Hepatocyte (in vitro differentiated cells): ENCODE results near the gene ATAT1. TPM values are rescaled to one million over a fixed set of nuclear protein-coding genes. Genes with fewer than 3 reads are reported as not detected.
A peak's percentile ranks its signal among the peaks of the same experiment; 100 is the strongest.

Experiments
- DNase-seq: peaks from one replicate; pipeline ENCODE4 v3.0.0-alpha.2; 2016; ENCODE audit warnings: low spot score
- H2AFZ ChIP-seq: fragments of 200-600 bp; sonication (generic); 2 replicates; pipeline ENCODE4 v1.6.0; 2016; ENCODE audit warnings: antibody characterized with exemption, mild to moderate bottlenecking
- H3K27ac ChIP-seq: fragments of 200-600 bp; sonication (generic); 2 replicates; pipeline ENCODE4 v1.5.1; 2016; ENCODE audit warnings: mild to moderate bottlenecking
- H3K27me3 ChIP-seq: fragments of 200-600 bp; sonication (generic); 2 replicates; pipeline ENCODE4 v1.6.1; 2016
- H3K36me3 ChIP-seq: fragments of 200-600 bp; sonication (generic); replicated peaks from 2 replicates; pipeline ENCODE4 v1.5.1; 2016; ENCODE audit warnings: low read depth; ENCODE audit not compliant: insufficient read depth
- H3K4me1 ChIP-seq: fragments of 200-600 bp; sonication (generic); 2 replicates; pipeline ENCODE4 v1.5.1; 2016; ENCODE audit warnings: mild to moderate bottlenecking, moderate library complexity; ENCODE audit not compliant: insufficient read depth
- H3K4me2 ChIP-seq: fragments of 200-600 bp; sonication (generic); 2 replicates; pipeline ENCODE4 v1.6.0; 2016
- H3K4me3 ChIP-seq: fragments of 200-600 bp; sonication (generic); 2 replicates; pipeline ENCODE4 v1.5.1; 2016; ENCODE audit warnings: mild to moderate bottlenecking
- H3K79me2 ChIP-seq: fragments of 200-600 bp; sonication (generic); 2 replicates; pipeline ENCODE4 v1.6.0; 2017; ENCODE audit warnings: mild to moderate bottlenecking
- H3K9me2 ChIP-seq: fragments of 200-600 bp; sonication (generic); replicated peaks from 2 replicates; pipeline ENCODE4 v1.6.0; 2017; ENCODE audit warnings: mild to moderate bottlenecking; ENCODE audit not compliant: insufficient read depth
- H3K9me3 ChIP-seq: fragments of 200-600 bp; sonication (generic); 2 replicates; pipeline ENCODE4 v1.5.1; 2016; ENCODE audit warnings: low read depth, mild to moderate bottlenecking
- H4K20me1 ChIP-seq: fragments of 200-600 bp; sonication (generic); 2 replicates; pipeline ENCODE4 v1.6.0; 2016; ENCODE audit warnings: mild to moderate bottlenecking; ENCODE audit not compliant: insufficient read depth, poor library complexity, severe bottlenecking
- CTCF ChIP-seq: fragments of 200-600 bp; sonication (generic); IDR thresholded peaks from 2 replicates; pipeline ENCODE4 v1.5.1; 2016; ENCODE audit warnings: antibody characterized with exemption, mild to moderate bottlenecking; ENCODE audit not compliant: poor library complexity
- EZH2 ChIP-seq: fragments of 200-600 bp; sonication (generic); IDR thresholded peaks from 2 replicates; pipeline ENCODE4 v1.6.1; 2016; ENCODE audit warnings: antibody characterized with exemption, mild to moderate bottlenecking, borderline replicate concordance
- EZH2phosphoT487 ChIP-seq: fragments of 200-600 bp; sonication (generic); IDR thresholded peaks from one replicate; pipeline ENCODE4 v1.6.1; 2018; ENCODE audit warnings: antibody characterized with exemption, mild to moderate bottlenecking, low read depth, moderate library complexity; ENCODE audit not compliant: unreplicated experiment, severe bottlenecking
- WGBS: methylation state at CpG from one replicate; pipeline ENCODE4 v1.1.6; 2016; ENCODE audit warnings: low lambda C conversion rate; ENCODE audit errors: missing lambda C conversion rate; 5-methylcytosine and 5-hydroxymethylcytosine counted together
- polyA plus RNA-seq: library from polyadenylated mRNA; unstranded; fragments of >200 nt; fragmentation: Nextera tagmentation; extraction: Ambion mirVana; gene quantifications from 2 replicates; pipeline ENCODE4 v1.2.1, GENCODE V29; 2016
- total RNA-seq: library from RNA; depleted of rRNA; stranded (reverse); fragments of >200 nt; gene quantifications from 2 replicates; pipeline ENCODE4 v1.2.3, GENCODE V29; 2014

Gene ATAT1
- total and polyA plus RNA-seq, 2 experiments from 2014 or later, result 7.0 to 18.3 TPM

GRCh38 chr6:30683183-30683979 lies 56.7 kb downstream of the ATAT1 start:
- Histone ChIP-seq H3K9me2 (no peaks in the 10 kb centered on the region), H3K36me3 (no peaks in the 10 kb centered on the region), H3K27me3 (no peaks in the 10 kb centered on the region), H3K9me3 (no peaks in the 10 kb centered on the region), H3K27ac (peak overlapping the region; percentile 89), H4K20me1 (peaks cover 4% of the 10 kb centered on the region), H3K4me2 (peak overlapping the region; percentile 93), H2AFZ (no peak overlapping the region), H3K79me2 (peaks cover 66% of the 10 kb centered on the region), H3K4me1 (peaks cover 46% of the 10 kb centered on the region), H3K4me3 (no peak overlapping the region)
- TF ChIP-seq CTCF (no peak), EZH2phosphoT487 (no peak), EZH2 (no peak)
- WGBS, result 70% methylated on average over 5 of the region's 7 CpGs
- no peak for DNase-seq

GRCh38 chr6:30683980-30684338 lies 57.3 kb downstream of the ATAT1 start:
- peak overlapping the region; percentile 93 for H3K4me2 ChIP-seq
- no peaks in the 10 kb centered on the region for H3K36me3 ChIP-seq
- DNase-seq, result no peak
- no peaks in the 10 kb centered on the region for H3K27me3 ChIP-seq
- no peaks in the 10 kb centered on the region for H3K9me3 ChIP-seq
- H3K79me2 ChIP-seq, result peaks cover 68% of the 10 kb centered on the region
- no peak overlapping the region for H2AFZ ChIP-seq
- H4K20me1 ChIP-seq, result peaks cover 4% of the 10 kb centered on the region
- WGBS, result 55% methylated on average over 2 of the region's 2 CpGs
- H3K4me3 ChIP-seq, result no peak overlapping the region
- TF ChIP-seq EZH2, result no peak
- no peak for TF ChIP-seq EZH2phosphoT487
- no peak for TF ChIP-seq CTCF
- H3K9me2 ChIP-seq, result no peaks in the 10 kb centered on the region
- H3K27ac ChIP-seq, result peak overlapping the region; percentile 89
- peaks cover 46% of the 10 kb centered on the region for H3K4me1 ChIP-seq

- H3K36me3 ChIP-seq, result no peaks in the 10 kb centered on the region
- H2AFZ ChIP-seq, result no peak overlapping the region
- H3K27ac ChIP-seq, result peak overlapping the region; percentile 98
- H3K4me1 ChIP-seq, result peaks cover 46% of the 10 kb centered on the region
- H3K9me3 ChIP-seq, result no peaks in the 10 kb centered on the region
- WGBS, result 87% methylated on average over 13 of the region's 21 CpGs
- peaks cover 72% of the 10 kb centered on the region for H3K79me2 ChIP-seq
- H3K4me2 ChIP-seq, result peak overlapping the region; percentile 93
- H3K9me2 ChIP-seq, result no peaks in the 10 kb centered on the region
- TF ChIP-seq EZH2phosphoT487 (no peak), EZH2 (no peak), CTCF (no peak)
- peaks cover 4% of the 10 kb centered on the region for H4K20me1 ChIP-seq
- H3K4me3 ChIP-seq, result no peak overlapping the region
- no peak for DNase-seq
- no peaks in the 10 kb centered on the region for H3K27me3 ChIP-seq
These were observed 57.9 kb downstream of the ATAT1 start for GRCh38 chr6:30684386-30685156.
